GM12878 (cell line): ENCODE results near the gene RNF220. TPM values are rescaled to one million over a fixed set of nuclear protein-coding genes. Genes with fewer than 3 reads are reported as not detected.

ENCODE experiments used
- ATAC-seq: fragments of 200-7000 bp; cut with Tn5 transposase; 3 replicates; pipeline ENCODE4 v1.9.1; 2020; ENCODE audit warnings: mild to moderate bottlenecking, moderate library complexity
- BruUV-seq: library from RNA; stranded (reverse); fragments of 400-500 nt; replicated peaks from 2 replicates; lab custom pipeline; 2021; lab: Mats Ljungman, UMichigan
- CTCF ChIA-PET: fragments of 300-600 bp; sonication (Branson Sonifier 250); formaldehyde crosslinking; extraction: SDS; loops from one replicate; lab custom pipeline; 2021; ENCODE audit warnings: inconsistent platforms; lab: Yijun Ruan, JAX
- POLR2A ChIA-PET: fragments of 350-600 bp; formaldehyde crosslinking; extraction: SDS; loops from one replicate; lab custom pipeline; 2021; ENCODE audit warnings: inconsistent platforms; lab: Charles Lee
- RAD21 ChIA-PET: fragments of 300-600 bp; sonication (Branson Sonifier 250); formaldehyde crosslinking; loops from one replicate; lab custom pipeline; 2023; ENCODE audit warnings: antibody characterized with exemption; ENCODE audit not compliant: unreplicated experiment; lab: Charles Lee
- SMC1A ChIA-PET: fragments of 300-600 bp; sonication (Branson Sonifier 250); formaldehyde crosslinking; loops from one replicate; lab custom pipeline; 2023; ENCODE audit not compliant: unreplicated experiment, uncharacterized antibody; lab: Charles Lee
- DNase-seq: peaks from one replicate; pipeline ENCODE4 v3.0.0-alpha.2; 2011; ENCODE audit warnings: low read depth, low spot score
- FAIRE-seq: peaks from 3 replicates; lab custom pipeline; 2011; peaks lifted over from hg19 to GRCh38; lab: Jason Lieb, UNC
- H2AFZ ChIP-seq: 2 replicates; pipeline ENCODE4 v1.6.0; 2011; ENCODE audit warnings: low read depth, low read length, control low read depth; ENCODE audit not compliant: control insufficient read depth
- H3K27ac ChIP-seq: 2 replicates; pipeline ENCODE4 v1.5.1; 2011; ENCODE audit warnings: control low read depth; ENCODE audit not compliant: control insufficient read depth, insufficient read depth
- H3K27me3 ChIP-seq, 2 experiments: replicated peaks in 1 of 2; 2 replicates each; pipeline versions ENCODE4 v1.6.0 to v1.6.1; 2011; ENCODE audit warnings: low read length in 1 of 2; ENCODE audit not compliant: control insufficient read depth in 2 of 2, insufficient read depth in 2 of 2
- H3K36me3 ChIP-seq, 2 experiments: 2 replicates each; pipeline ENCODE4 v1.5.1; 2011; ENCODE audit warnings: low read length in 1 of 2; ENCODE audit not compliant: control insufficient read depth in 2 of 2, insufficient read depth in 2 of 2
- H3K4me1 ChIP-seq: 2 replicates; pipeline ENCODE4 v1.6.1; 2011; ENCODE audit warnings: mild to moderate bottlenecking, low read length, moderate library complexity, mixed read lengths; ENCODE audit not compliant: control insufficient read depth, insufficient read depth
- H3K4me2 ChIP-seq: 2 replicates; pipeline ENCODE4 v1.6.0; 2011; ENCODE audit warnings: control low read depth; ENCODE audit not compliant: control insufficient read depth, insufficient read depth
- H3K4me3 ChIP-seq: fragments of 200-600 bp; sonication (generic); 2 replicates; pipeline ENCODE4 v1.5.1; 2016
- H3K79me2 ChIP-seq: 2 replicates; pipeline ENCODE4 v1.6.0; 2011; ENCODE audit warnings: low read length; ENCODE audit not compliant: control insufficient read depth, insufficient read depth
- H3K9ac ChIP-seq: 2 replicates; pipeline ENCODE4 v1.8.0; 2011; ENCODE audit warnings: low read length, control low read depth, mixed read lengths; ENCODE audit not compliant: control insufficient read depth, insufficient read depth
- H3K9me3 ChIP-seq: replicated peaks from 3 replicates; pipeline ENCODE4 v1.5.1; 2011; ENCODE audit warnings: mild to moderate bottlenecking, low read length; ENCODE audit not compliant: control insufficient read depth, insufficient read depth
- H4K20me1 ChIP-seq: 2 replicates; pipeline ENCODE4 v1.6.0; 2011; ENCODE audit not compliant: control insufficient read depth, insufficient read depth
- POLR2AphosphoS5 ChIP-seq: IDR thresholded peaks from 2 replicates; pipeline ENCODE4 v1.6.1; 2011; ENCODE audit warnings: mild to moderate bottlenecking, low read length, inconsistent platforms
- RUNX3 ChIP-seq: IDR thresholded peaks from 2 replicates; pipeline ENCODE4 v1.6.1; 2012; ENCODE audit warnings: low read length, inconsistent platforms
- STAT3 ChIP-seq: IDR thresholded peaks from 2 replicates; pipeline ENCODE4 v1.6.1; 2011; ENCODE audit warnings: low read depth, low read length, improper control_type of control experiment
- ZNF24 ChIP-seq: fragments of 450-650 bp; IDR thresholded peaks from 2 replicates; pipeline ENCODE4 v1.6.1; 2017; ENCODE audit warnings: antibody characterized with exemption, mild to moderate bottlenecking
- WGBS: methylation state at CpG from one replicate; pipeline ENCODE4 v1.1.6; 2016; ENCODE audit warnings: low lambda C conversion rate; ENCODE audit not compliant: insufficient replicate concordance, insufficient coverage; ENCODE audit errors: missing lambda C conversion rate; 5-methylcytosine and 5-hydroxymethylcytosine counted together
- in situ Hi-C: fragments of 300-500 bp; cut with MboI; formaldehyde crosslinking; loops from 9 replicates; pipeline ENCODE4 v1.14.3; 2018; ENCODE audit warnings: mixed read lengths
- intact Hi-C: fragments of 100-400 bp; cut with micrococcal nuclease; formaldehyde crosslinking; loops from one replicate; pipeline ENCODE4 v1.14.2; 2022; ENCODE audit not compliant: unreplicated experiment
- polyA plus RNA-seq, 11 experiments: library from polyadenylated mRNA; depleted of rRNA in 4 of 11; unstranded in 6 of 11; stranded (reverse) in 5 of 11; fragments of >200 nt; fragmentation: Nextera tagmentation in 4 of 11; fragmentation: Illumina TruSeq in 1 of 11; extraction: Ambion mirVana in 4 of 11; extraction: Trizol in 1 of 11; gene quantifications; 1 replicate in 1 of 11; 2 replicates in 10 of 11; pipeline versions ENCODE4 v1.2.1 to v1.2.3, GENCODE V29; 2011 to 2016; ENCODE audit warnings: inconsistent platforms in 2 of 11, missing spikeins in 2 of 11, low read depth in 1 of 11
- total RNA-seq, 4 experiments: library from RNA; depleted of rRNA in 3 of 4; stranded (reverse); fragments of >200 nt in 3 of 4; fragmentation: Illumina TruSeq in 1 of 4; extraction: Trizol in 1 of 4; gene quantifications; 2 replicates each; pipeline versions ENCODE4 v1.2.1 to v1.2.3, GENCODE V29; 2013 to 2021

RNF220 gene
- total and polyA plus RNA-seq, 10 of the 15 experiments (the other 5 are each of a cell fraction or from before 2014, with no cell fraction given) = 4.6 to 84.1 (median 53.7) TPM

GRCh38 chr1:44645476-44646244 is 240.6 kb downstream of the RNF220 start:
- no peaks in the 10 kb centered on the region; the same call in 1 of the 2 replicates for H4K20me1 ChIP-seq
- no peak for TF ChIP-seq STAT3
- TF ChIP-seq, all 136 proteins: peak for 0
- ChIA-PET SMC1A (no interaction called here), POLR2A (no interaction called here), RAD21 (no interaction called here), CTCF (no interaction called here)
- DNase-seq = no peak
- no peak overlapping the region for H3K27ac ChIP-seq
- in situ Hi-C loops = no loop called here
- FAIRE-seq = no peak
- no peaks in the 10 kb centered on the region for H3K79me2 ChIP-seq
- intact Hi-C loops = no loop called here
- no TSS peak for BruUV-seq
- H3K9me3 ChIP-seq = no peaks in the 10 kb centered on the region
- no peak overlapping the region for H3K4me2 ChIP-seq
- ATAC-seq = no peak
- no peaks in the 10 kb centered on the region for H3K4me1 ChIP-seq
- no peaks in the 10 kb centered on the region for H3K27me3 ChIP-seq
- H3K36me3 ChIP-seq = peaks cover 17 to 37% of the 10 kb centered on the region in 2 experiments
- 94% methylated on average over 18 of the region's 18 CpGs for WGBS
- H2AFZ ChIP-seq = no peak overlapping the region
- H3K4me3 ChIP-seq = no peak overlapping the region
- H3K9ac ChIP-seq = no peak overlapping the region

GRCh38 chr1:44646261-44647110 is 241.4 kb downstream of the RNF220 start:
- CTCF ChIA-PET = interaction anchor here (1.0 to 2.6 kb wide), 3 partner anchors 13 to 75 kb away, joined by 3 to 12 read pairs (median 3); no protein-coding TSS in a partner anchor
- TF ChIP-seq ZNF24 (no peak), RUNX3 (no peak), POLR2AphosphoS5 (0 out of 2 replicates have a peak, but pooled peaks have one; percentile 4)
- in situ Hi-C loops = no loop called here

More at GRCh38 chr1:44646261-44647110, 241.4 kb downstream of the RNF220 start:
- ChIA-PET RAD21 (interaction anchor here (0.5 kb wide), 1 partner anchor 23 kb away, joined by 3 read pairs; no protein-coding TSS in a partner anchor), POLR2A (no interaction called here), SMC1A (interaction anchor here (0.9 to 2.5 kb wide), 2 partner anchors 12 to 75 kb away, joined by 5 to 6 read pairs; no protein-coding TSS in a partner anchor)
- Histone ChIP-seq H3K9me3 (no peaks in the 10 kb centered on the region), H3K9ac (no peak overlapping the region), H3K4me2 (no peak overlapping the region), H3K36me3 (peaks cover 16 to 38% of the 10 kb centered on the region in 2 experiments), H3K4me3 (no peak overlapping the region), H3K27me3 (no peaks in the 10 kb centered on the region), H2AFZ (no peak overlapping the region), H3K79me2 (no peaks in the 10 kb centered on the region), H3K4me1 (no peaks in the 10 kb centered on the region), H4K20me1 (no peaks in the 10 kb centered on the region; the same call in 1 of the 2 replicates), H3K27ac (no peak overlapping the region)
- WGBS = 92% methylated on average over 27 of the region's 28 CpGs
- FAIRE-seq = no peak
- no peak for ATAC-seq
- no peak for DNase-seq
- intact Hi-C loops = no loop called here
- BruUV-seq = no TSS peak
